NCI-H446 (cell line): ENCODE results near the gene PJVK.
"Not testable (repeated sequence)": the region's sequence is repeated elsewhere in the genome, so short reads cannot be mapped to it uniquely, and the experiment has no call there.

ENCODE experiments used
- DNase-seq, 2 experiments: peaks; one replicate each; lab custom pipeline; 2025; lab: John Stamatoyannopoulos, UW

Gene PJVK

DNA sequence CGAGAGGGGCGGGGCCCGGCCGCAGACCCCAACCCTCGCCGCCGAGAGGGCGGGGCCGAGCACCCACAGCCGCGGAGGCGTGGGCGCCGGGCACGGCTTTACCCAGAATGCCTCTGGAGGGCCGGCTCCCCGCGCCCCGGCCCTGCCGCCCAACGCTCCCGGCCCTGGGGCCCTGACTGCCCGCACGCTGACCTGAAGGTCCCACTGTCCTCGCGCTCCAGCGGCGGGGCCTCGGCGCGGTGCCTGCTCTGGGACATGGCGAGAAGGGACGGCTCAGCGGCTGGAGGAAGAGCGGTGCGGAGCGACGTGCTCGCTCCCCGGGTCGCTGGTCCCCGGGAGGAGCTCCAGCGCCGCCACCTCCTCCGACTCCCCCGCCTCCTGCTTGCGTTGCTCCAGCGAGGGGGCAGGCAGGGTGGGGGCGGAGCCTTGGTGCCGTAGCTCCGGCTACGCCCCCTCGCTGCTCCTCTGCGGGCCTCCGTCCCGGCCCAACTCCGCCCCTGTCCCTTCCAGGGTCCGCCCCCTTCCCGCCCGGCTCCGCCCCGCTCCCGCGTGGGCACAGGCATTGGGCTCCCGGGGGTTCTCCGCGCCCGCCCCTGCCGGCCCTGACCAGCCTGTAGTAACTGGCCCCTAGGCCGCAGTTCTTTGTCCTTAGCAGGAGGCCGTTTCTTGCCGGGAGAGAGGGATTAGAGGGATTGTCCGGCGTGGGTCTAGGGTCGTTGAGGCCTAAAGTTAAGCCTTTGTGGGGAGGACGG, at the start of gene PJVK, which contains the start of gene PRKRA:
TSS of gene PJVK (plus strand) at position 605 of the 752 bp plus-strand sequence. CDS start 2,032 bp downstream, outside the sequence.
TSS of gene PRKRA (minus strand) at position 402 of the 752 bp plus-strand sequence. CDS start at position 257, 145 bp downstream.
- peak; percentile 81 to 97 for DNase-seq

GRCh38 chr2:178401994-178402437, 49.2 kb upstream of the PJVK start:
- no peak for DNase-seq

DNA sequence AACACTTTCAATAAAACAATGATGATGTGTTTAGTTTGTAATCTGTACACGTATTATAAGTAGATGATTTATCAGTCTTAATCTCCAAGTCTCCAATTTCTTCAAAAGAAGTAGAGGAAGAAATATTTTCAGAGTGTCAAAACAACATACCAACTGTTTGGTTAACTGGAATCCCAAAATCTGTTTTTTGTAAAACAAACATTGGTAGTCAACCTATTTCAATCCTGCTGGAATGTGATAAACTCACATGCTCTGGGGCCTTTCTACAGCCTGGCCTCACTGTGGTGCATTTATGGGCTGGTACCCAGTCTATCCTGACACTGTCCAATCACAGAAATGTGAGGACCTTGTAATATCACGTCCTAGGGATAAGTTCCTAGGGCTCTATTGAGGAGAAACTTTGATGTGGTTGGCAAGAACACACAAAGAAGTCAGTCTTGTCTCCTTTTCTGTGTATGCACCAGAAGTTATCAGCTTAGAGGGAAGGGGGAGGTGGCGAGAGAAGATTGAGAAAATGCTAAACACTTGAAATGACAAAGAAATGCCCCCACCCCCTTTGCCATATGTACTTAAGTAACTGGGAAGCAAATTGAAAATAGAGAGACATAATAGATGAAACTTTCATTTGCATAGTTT, 47.4 kb upstream of the PJVK start:
- DNase-seq = no peak

GRCh38 chr2:178404368-178404767, 46.8 kb upstream of the PJVK start:
- DNase-seq = no peak

DNA sequence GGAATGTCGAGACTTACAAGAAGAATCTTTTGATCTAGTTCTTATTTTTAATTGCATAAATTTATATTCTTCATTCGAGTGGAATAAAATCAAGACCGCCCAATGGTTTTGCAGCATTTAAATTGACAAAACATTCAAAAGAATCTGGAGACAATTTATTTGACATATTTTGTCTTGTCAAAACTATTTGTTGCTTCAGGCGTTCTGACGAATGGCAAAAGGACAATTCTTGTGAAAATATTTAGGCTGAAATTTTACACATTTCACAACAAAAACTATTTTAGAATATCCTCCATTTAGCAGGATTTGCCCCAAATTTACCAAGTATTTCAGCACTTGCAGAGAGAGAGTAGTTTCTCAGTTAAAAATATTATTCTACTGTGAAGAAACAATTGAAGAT, 41.9 kb upstream of the PJVK start:
- DNase-seq = no peak

DNA sequence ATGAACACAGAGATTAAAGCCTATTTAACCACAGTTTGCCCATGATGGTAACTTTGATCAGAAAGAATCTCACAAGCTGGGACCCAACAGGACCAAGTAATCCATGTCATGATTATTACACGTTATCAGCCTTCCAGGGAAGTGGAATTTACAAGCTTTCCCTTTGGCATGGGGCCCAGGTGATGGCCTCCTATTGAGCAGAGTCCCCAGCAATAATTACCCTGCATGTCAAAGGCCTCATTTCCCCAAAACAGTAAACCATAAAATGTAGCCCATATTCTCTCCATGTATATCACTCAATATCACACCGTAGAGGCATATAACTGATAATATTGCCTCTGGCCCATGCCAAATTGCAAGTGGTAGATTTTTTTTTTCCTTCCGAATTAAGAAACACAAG, 39.1 kb upstream of the PJVK start:
- DNase-seq = peak in 1 of 2 experiments; percentile 14

GRCh38 chr2:178412453-178412852, 38.7 kb upstream of the PJVK start:
- DNase-seq = not testable (repeated sequence)

GRCh38 chr2:178413472-178414265, 37.5 kb upstream of the PJVK start:
- DNase-seq = peak; percentile 75 to 83

DNA sequence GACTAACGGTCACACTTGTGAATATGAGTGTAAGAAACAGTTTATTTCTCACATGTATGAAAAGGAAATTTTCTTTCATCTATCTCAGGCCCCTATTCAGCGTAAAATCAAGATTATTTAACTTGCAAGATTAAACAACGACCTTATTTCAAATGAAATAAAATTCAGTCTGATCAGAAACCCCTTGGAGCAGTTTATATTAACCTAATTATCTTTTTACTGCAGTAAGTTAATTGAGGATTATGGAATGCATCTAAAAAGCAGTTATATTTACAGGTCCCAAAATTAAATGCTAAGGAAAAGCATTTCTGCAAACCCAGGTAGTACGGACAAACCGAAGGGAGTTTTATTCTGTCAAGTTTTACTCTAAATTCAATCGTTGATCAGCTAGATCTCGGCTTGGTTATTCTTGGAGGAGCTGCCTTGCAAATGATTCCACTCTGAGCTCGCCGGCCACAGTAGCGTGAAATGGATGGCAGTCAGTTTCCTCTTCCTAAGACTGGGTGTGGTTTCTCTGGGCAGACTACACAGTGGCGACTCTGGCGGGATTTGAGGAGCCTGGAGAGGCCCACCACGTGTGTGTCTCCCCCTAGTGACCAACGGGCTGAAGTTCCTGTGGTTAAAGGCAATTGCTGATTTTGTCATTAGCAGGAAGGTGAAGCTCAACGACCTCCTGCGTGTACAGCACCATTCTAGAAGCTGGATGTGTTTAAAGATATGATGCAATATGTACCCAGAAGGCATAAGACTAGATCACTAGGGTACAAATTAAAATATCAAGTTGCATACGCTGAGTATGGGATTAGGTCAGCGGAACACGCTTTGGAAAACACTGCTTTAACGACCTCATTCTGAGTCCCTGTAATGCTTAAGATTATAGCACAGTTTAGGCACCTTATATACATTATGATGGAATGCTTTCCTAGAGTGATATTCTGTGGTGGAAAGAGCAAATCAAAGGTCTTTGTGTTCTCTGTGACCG, 36.6 kb upstream of the PJVK start:
- peak; percentile 94 to 95 for DNase-seq

DNA sequence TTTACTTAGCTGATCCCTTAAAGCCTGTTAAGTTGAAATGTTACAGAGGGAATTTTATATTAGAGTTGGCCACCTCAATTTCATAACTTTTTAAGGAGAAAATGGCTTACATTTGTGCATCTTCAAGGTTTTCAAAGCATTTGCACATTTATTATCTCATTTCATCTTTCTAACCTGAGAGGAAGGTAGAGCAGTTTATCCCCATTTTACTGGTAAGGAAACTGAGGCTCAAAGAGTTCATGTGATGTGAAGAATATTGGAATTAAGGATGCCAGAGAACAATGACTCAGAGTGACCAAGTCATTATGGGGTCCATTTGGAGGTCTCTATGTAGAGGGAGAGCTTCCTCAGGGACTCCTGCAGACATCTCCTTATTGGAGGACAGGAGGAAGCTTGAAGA, 35.2 kb upstream of the PJVK start:
- no peak for DNase-seq

GRCh38 chr2:178417916-178418315, 33.3 kb upstream of the PJVK start:
- DNase-seq = no peak

GRCh38 chr2:178418426-178418825, 32.8 kb upstream of the PJVK start:
- no peak for DNase-seq

DNA sequence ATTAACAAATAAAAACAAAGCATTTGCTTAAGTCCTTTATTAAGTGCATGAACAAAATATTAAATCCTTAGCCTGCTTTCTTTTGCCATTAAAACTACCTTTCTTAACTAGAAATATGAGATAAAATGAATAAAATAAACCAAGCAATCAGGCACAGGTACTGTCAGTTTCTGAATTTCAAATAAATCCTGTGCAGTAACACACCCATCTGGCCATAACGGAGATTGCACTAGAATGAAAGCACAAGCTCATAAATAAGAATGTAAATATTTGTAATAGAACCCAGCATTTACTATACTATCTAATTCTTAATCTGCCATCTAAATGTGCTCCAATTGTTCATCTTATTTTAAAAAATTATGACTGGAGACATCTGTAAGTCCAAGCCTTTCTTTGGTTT, 32.1 kb upstream of the PJVK start:
- DNase-seq = peak in 1 of 2 experiments; percentile 13

DNA sequence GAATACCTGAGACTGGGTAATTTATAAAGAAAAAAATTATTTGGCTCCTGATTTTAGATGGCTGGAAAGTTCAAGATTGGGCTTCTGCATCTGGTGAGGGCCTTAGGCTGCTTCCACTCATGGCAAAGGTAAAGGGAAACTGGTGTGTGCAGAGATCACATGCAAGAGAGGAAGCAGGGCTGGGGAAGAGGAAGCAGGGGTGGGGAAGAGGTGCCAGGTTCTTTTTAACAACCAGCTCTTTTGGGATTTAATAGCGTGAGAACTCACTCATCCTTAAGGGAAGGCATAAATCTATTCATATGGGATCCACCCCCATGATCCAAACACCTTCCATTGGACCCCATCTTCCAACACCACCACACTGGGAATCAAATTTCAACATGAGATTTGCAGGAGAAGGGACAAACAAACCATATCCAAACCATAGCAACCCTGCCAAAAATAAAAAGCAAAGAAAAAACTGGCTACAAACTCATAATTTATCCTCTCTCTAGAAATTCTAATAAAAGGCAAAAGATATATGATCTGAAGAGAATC, 30.6 kb upstream of the PJVK start:
- DNase-seq = no peak

DNA sequence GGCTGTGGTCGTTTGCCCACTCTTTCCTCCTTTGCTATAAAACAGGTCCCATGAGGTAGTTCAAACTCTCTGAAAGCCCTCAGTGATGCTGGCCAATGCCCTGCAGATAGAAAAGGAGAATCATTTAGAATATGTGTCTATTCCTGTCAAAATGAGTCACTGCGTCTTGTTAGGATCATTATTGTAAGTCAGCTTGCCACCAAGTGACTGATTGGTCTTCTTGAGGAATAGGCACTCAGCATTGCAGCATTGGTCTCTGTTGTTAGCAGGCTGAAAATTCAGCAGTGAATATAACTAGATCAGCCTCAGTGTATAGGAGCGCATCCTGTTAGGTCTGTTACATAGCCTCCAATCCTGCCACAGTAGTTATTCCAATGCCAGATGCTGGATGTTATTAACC, 29.1 kb upstream of the PJVK start:
- no peak for DNase-seq

DNA sequence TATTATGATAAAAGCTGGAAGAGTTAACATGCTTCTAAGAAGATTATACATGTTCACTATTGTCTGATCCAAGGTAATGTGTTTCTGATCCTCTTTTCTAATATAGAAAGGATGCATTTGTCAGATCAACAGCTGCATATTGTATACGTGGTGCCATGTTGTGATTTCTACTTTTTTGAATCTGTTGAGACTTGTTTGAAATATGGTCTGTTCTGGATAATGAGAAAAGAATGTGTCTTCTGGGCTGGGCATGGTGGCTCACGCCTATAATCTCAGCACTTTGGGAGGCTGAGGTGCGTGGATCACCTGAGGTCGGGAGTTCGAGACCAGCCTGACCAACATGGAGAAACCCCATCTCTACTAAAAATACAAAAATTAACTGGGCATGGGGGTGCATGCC, 27.4 kb upstream of the PJVK start:
- not testable (repeated sequence) for DNase-seq

DNA sequence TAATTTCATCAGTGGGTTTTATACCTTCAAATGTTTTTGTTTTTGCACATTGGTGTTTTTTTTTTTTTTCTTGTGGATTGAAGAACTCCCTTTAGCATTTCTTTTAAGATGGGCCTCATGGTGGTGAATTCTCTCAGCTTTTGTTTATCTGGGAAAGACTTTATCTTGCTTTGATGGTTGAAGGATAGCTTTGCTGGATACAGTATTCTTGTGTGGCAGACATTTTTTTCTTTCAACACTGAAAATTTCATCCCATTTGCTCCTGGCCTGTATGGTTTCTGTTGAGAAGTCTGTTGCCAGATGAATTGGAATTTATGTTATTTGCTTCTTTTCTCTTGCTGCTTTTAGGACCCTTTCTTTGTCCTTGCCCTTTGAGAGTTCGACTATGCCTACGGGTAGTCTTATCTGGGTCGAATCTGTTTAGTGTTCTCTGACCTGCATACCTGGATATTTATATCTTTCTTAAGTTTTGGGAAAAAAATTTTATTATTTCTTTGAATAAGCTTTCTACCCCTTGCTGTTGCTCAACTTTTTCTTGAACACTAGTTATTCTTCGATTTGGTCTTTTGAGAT, 25.8 kb upstream of the PJVK start:
- DNase-seq = no peak

- DNase-seq = no peak
Measured at GRCh38 chr2:178426388-178426787, 24.8 kb upstream of the PJVK start.

- no peak for DNase-seq
Measured at GRCh38 chr2:178427458-178427857, 23.7 kb upstream of the PJVK start.

GRCh38 chr2:178428396-178428806, 22.8 kb upstream of the PJVK start:
- DNase-seq = no peak

DNA sequence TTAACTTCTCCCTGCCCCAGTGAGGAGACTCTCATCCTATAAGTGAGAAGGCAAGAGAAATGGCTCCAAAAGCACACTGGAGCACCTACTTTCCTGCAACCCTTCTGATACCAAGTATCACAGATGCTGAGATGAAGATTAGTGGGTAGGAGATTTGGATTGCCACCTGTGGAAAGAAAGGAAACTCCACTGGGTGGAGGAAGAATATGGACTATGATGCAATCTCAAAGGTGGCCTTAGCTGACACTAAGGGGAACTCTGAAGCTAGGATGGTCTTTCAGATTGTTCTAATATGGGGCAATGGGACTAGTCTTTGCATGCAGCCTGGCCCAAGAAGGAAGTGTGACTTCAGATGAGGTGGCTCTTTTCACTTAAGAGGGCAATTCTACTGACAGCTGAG, 21.8 kb upstream of the PJVK start:
- no peak for DNase-seq
